ENCODE data around the gene PPP1R26. TPM values are rescaled to one million over a fixed set of nuclear protein-coding genes. Genes with fewer than 3 reads are reported as not detected.

PPP1R26 gene
- total RNA-seq, 1 donor from 2014 or later, result 1.1 TPM

Other genes with a start within 250 kb of the PPP1R26 start
- 38.9 TPM in 2 replicates for gene MRPS2, start 20.9 kb downstream of the PPP1R26 start, total RNA-seq
- not detected in 2 replicates for gene LCN1, start 41.7 kb downstream of the PPP1R26 start, total RNA-seq
- not detected in 2 replicates for gene OBP2A, start 66.3 kb downstream of the PPP1R26 start, total RNA-seq
- gene PAEP, start 82.0 kb downstream of the PPP1R26 start, total RNA-seq, result not detected in 2 replicates
- not detected in 2 replicates for gene GLT6D1, start 159.8 kb downstream of the PPP1R26 start, total RNA-seq
- gene LCN9, start 183.5 kb downstream of the PPP1R26 start, total RNA-seq, result not detected in 2 replicates
- gene SOHLH1, start 219.7 kb downstream of the PPP1R26 start, total RNA-seq, result not detected in 2 replicates
- not detected in 2 replicates for gene KCNT1, start 222.4 kb downstream of the PPP1R26 start, total RNA-seq

Data from T-helper 2 cell treated with Interferon-gamma antibody and Interleukin-4, amounts not matched to agents 100 ng/mL and 5 ng/mL, for 36 hours (primary cell).